GM21723 (cell line): ENCODE data around the gene ARHGAP32.
"Not testable (repeated sequence)": the region's sequence is repeated elsewhere in the genome, so short reads cannot be mapped to it uniquely, and the experiment has no call there.

Experiments
- ATAC-seq: cut with Tn5 transposase; IDR thresholded peaks from one replicate; pipeline ENCODE4 v1.9.1; 2021; ENCODE audit warnings: mild to moderate bottlenecking, moderate library complexity; ENCODE audit not compliant: unreplicated experiment

The ARHGAP32 gene

DNA sequence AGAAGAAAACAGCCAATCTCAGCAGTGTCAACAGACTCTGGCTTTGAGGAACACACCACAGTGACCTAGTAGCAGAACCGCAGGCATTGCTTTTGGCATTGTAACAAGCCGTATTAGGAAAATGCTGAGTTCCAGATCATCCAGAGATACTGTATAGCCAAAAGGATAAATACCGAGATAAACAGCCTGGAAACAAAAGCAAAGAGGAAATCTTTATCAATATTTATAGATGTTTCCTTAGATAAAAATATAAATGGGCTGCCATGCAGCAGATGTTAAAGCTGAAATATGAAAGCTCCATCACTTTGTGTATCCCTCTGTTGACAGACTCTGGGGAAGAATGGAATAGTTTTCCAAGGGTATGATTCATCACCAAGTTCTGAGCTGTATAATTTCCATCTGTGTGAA lies 150.5 kb downstream of the ARHGAP32 start:
- no peak for ATAC-seq

DNA sequence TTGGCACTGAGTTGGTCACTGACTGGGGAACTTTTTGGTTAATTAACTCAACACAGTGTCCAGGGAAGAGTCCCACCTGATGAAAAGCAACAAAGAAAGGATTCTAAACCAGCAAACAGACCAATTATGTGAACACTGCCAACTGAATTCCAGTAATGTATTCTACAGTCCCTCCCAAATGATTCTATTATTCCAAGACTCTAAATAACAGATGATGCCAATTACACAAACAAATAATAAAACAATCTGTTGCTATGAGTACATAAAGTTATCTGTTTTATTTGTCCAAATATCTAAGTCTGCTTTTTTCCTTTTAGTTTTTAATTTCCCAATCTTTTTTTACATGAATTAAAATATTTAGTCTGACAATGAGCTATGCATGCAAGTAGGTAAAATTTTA lies 151.2 kb downstream of the ARHGAP32 start:
- no peak for ATAC-seq

DNA sequence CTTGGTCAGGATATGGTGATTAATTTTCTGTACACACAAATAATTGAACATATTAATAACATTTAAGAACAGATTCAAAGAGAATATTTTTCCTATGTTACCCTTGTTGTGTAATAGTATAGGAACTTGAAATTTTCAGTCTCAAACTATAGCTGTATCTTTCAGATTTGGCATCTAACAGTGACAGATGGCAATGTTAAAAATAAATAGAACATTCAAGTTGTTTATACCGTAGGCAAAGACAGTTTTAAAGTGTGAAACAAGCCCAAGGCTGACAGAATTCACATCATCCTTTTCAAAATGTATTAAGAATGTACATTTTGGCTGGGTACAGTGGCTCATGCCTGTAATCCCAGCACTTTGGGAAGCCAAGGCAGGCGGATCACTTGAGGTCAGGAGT lies 156.9 kb downstream of the ARHGAP32 start:
- no peak for ATAC-seq

DNA sequence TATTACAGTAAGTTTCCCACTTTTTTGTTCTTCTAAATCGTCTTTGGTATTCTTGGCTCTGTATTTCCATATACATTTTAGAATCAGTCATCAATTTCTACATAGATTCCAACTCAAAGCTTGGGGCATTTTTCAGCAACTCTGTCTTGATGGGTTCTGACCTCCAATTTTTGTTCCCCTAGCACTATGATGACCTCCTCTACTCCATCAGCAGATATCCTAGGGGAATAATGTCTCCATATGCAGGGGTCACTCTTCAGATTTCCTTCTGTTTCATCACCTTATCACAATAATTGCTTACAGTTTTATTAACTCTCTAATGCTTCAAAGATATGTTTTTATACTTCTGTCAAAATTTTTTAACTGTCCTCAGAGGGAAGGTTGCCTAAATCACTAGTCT lies 158.1 kb downstream of the ARHGAP32 start:
- no peak for ATAC-seq

DNA sequence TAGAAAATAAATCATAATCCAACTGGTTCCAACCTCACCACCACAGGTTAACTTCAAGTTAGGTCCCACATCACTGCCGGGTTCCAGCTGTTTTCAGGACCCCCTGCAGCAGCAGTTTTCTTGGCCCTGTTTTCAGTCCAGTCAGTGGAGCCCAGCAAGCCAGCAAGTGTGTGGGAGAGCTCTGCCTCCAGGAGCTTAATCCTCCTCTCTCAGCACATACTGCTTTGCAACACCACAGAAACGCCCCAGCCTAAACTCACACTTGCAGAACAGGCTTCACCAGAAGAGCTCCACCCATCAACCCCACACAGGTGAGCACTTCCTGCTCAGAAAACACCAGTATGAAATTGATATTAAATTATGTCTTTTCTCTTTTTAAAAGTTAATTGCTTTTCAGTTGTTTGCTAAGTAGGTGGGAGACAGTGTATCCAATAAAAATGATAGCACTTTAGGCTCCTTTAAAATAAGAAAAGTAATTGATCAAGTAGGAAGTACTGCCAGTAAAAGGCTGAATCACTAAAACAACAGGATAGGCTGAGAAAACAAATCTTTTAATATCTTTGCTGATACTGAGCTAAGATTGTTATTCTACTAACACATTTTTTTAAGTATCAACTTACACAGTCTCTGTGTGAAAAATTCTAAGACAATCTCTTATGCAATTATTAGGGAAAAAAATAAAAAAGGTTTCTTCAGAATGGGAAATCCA lies 168.0 kb downstream of the ARHGAP32 start:
- ATAC-seq: no peak

DNA sequence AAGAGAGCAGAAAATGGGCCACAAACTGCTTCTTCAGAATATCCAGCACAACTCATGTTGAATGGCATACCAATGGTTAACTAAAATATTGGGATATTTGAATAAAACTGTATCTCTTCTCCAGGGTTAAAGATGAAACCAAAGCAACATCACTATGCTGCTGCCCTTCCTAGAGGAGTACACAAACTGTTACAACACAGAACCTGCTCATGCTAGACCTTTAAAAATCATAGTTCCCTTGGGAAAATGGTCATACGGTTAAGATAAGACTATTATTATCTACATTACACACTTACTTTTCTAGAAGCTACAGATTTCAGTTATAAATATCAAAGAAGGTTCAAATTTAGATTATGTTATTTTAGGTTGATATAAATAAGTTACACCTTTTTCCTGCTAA lies 170.8 kb downstream of the ARHGAP32 start:
- ATAC-seq: no peak

DNA sequence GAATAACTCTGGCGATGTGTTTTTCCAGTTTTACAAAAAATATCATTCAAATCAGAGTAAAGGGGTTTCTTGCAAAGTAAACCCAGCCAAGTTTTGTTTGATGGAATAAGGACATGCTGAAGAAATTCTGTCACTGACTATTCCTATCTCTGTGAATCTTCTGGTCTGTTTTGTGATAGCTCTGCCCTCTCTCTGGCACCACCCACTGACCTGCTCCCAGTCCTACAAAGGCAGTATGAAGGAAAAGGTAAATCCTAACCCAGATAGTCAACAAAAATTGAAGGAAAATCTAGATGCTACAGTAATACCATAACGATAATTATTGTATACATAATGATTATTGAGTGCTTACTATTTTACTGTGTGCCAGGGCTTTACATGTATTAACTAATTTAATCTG lies 173.1 kb downstream of the ARHGAP32 start:
- no peak for ATAC-seq

DNA sequence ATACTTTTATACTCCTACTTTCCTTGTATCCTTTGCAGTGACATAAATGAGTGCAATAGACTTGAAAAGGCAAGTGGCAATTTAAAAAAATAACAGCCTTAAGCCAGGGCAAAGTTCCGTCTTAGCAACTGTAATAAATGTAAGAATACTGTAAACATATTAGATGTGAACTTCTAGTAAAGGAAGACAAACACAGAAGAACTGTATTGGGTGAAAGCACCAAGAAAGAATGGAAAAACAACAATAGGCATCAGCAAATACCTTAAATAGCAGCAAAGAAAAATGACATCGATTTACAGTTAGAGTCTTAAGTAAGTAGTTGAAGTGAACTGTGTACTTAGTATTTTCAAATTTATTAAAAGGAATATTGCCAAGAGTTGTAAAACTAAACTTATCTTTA lies 174.0 kb downstream of the ARHGAP32 start:
- ATAC-seq: no peak

DNA sequence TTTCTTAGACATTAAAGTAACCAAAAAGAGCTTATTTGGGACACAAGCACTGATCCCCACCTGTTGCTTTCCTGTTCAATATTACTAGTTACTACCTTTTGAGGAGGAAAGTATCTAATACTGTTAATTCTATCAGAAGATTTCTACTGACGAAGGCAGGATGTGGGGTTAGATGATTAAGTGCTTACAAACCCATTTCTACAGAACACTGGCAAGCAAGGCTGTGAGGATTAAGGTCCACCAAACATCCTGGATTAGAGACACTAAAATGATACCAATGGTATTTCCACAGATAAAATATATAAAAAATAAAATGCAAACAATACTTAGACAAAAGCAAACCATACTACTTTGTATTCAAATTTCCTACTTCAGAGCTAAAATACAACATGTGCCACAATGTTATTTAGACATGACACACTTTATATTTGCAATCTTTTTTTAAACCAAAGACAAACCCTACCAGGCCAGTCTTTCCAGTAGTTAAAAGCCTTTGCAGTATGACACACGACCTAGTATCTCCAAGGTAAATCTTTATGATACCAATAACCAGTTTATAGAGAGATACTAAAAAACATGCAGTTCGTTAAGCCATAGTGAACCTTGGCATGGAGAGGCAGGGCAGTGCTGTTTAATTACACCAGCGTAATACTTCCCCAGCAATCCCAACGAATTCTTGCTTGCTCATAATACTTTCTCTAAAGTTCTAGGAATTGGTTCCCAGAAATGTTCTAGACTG lies 178.2 kb downstream of the ARHGAP32 start:
- ATAC-seq: no peak

DNA sequence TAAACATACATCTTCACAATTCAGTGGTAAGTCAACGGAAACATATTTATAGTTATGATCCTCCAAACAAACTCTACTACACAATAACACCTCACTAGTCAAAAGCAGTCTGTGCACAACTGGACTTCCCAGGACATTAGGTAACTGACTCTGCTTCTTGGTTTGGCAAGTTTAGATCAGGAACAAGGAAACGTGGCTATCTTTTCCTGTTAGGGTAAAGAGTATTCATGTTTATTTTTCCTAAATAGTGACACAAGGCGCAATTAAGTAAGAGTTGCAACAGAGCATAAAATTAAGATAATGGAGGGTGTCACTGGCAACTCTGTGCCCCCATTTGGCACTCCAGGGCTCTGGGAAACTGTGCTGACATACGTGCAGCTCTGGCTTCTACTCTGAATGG lies 179.2 kb downstream of the ARHGAP32 start:
- ATAC-seq: no peak

DNA sequence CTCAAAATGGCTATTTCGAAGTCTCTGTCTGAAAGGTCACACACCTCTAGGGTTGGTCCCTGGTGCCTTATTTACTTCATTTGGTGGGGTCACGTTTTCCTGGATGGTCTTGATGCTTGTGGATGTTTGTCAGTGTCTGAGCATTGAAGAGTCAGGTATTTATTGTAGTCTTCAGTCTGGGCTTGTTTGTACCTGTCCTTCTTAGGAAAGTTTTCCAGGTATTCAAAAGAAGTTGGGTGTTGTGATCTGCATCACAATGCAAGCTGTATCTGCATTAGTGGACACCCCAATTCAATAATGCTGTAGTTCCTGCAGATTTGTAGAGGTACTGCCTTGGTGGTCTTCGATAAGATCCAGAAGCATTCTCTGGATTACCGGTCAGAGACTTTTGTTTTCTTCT lies 186.0 kb downstream of the ARHGAP32 start:
- ATAC-seq: no peak

DNA sequence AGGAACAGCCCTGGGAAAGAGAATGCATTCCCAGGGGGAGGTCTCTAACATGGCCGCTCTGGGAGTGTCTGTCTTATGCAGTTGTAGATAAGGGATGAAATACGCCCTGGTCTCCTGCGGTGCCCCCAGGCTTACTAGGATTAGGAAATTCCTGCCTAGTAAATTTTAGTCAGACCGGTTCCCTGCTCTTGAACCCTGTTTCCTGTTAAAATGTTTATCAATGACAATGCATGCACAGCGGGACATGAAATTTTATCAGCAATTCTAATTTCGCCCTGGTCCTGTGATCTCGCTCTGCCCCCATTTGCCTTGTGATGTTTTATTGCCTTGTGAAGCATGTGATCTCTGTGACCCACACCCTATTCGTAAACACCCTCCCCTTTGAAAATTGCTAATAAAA lies 193.0 kb downstream of the ARHGAP32 start:
- ATAC-seq: not testable (repeated sequence)

DNA sequence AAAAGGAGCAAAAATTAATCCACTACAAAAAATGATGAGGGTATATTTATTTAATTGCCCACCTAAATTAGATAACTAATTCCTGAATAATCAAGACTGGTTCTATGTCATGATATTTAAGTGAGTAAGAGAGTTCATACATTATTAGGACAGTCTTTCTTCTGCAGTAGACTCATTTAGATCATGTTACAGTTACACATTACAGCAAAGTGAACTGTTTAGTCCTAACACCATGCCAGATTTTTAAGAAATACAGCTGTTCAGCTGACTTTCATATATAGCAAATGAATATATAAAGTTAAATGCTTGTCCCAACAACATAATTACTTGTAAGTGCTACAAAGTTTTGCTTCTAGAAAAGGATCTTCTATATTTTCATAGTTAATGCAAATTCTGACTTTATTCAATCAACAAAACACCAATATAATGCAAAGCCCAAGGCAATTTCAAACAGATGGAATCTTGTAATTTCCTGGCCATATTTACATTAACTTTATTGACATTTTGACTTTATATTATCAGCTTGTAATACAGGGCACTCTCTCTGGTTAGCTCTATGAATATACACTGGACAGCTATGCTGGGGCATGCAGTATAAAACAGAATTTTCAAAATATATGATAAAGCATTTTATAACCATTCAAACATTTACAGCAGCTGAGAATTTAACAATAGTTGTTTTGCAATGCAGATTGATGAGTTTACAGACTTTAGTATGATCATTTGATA lies 203.7 kb downstream of the ARHGAP32 start:
- no peak for ATAC-seq

DNA sequence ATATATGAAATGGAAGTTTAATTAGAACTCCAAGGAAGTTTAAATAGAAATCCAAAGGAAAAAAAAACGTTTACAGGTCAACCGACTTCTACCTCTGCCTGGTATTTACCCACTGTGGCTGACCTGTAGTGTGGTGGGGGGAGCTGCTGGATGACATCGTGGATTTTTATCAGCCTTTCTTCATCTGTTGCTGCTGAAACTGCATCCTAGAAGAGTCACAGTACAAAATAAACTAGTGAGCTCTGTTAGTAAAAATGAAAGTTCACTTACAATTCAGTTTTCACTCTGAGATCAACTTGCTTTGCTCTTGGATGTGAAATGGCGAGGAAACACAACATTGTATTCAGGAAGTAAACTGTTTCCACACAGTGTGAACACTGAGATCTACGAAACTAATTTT lies 206.2 kb downstream of the ARHGAP32 start:
- ATAC-seq: no peak

DNA sequence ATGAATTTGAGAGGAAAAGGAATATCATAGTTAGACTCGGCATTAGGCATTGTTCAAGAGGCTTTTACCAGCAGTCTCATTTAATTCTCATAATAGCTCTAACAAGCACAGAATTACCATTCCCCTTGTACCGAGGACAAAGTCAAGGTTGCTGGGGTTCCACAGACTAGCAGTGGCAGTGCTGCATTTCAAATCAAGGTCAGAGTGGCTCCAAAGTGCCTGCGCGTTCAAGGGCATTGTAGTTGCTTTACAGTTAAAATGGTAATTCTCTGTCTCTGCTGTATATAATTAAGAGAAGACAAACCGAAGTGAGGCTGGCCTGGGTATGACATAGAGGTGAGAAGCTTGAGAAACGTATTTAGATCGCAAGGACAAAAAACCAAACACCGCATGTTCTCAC lies 209.1 kb downstream of the ARHGAP32 start:
- no peak for ATAC-seq

DNA sequence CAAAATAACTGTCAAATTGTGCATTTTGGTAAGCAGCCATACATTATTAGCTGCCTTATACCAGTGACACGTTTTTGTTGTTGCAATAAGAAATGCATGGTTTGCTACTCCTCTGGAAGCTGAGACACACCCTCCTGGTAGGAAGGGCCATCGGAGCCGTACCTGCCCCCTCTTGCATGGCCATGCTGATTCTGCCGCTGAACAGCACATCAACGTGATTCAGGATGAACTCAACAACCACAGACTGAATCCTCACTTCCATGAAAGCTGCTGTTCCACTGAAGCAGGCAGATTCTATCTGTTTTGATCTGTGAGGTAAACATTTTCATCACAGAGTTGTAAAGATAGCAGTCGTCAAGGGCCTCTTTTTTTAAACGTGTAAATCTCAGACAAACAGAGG lies 210.9 kb downstream of the ARHGAP32 start:
- ATAC-seq: no peak

DNA sequence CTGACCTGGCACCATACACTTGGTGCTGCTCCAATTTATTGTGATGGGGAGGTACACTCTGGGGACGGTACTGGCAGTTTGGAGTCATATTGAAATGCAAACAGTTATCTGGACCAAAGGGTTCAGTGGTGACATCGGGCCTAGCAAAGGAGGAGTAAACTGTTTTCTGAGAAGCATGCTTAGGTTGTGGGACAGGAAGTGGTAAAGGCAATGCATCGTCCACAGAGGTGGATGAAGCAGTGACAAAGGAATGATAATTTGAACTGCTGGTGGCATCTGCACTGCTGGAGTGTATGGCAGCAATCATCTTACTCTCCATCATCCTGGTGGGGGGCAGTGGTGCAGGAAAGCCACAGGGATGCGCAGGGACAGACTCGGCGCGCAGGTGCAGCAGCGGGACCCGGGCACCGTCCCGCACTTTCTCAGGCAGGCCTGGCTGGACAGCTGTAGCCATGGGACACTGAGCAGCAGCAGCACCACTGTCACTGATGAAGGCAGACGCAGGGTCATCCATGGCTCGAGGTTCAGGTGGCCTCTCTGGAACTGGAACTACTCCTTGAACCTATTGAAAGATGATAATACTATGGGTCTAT lies 221.4 kb downstream of the ARHGAP32 start:
- ATAC-seq: no peak

DNA sequence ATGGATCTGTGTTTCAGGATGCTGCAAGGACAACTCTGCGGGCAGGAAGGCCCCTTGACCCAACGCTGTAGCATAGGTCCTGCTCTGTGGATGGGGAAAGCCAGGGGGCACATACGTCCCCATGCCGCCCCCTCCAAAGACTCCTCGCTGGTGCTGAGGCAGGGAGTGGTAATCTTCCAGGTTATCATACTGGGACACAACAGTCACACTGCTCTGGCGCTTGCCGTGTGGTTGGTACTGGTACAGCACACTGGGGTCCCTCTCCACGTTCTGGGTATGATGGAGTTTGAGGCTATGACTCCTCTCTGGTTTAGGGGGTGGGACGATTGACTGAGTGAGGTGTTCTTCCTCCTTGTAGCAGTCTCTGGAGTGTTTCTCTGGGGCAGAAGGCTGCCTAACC lies 223.2 kb downstream of the ARHGAP32 start:
- ATAC-seq: no peak

DNA sequence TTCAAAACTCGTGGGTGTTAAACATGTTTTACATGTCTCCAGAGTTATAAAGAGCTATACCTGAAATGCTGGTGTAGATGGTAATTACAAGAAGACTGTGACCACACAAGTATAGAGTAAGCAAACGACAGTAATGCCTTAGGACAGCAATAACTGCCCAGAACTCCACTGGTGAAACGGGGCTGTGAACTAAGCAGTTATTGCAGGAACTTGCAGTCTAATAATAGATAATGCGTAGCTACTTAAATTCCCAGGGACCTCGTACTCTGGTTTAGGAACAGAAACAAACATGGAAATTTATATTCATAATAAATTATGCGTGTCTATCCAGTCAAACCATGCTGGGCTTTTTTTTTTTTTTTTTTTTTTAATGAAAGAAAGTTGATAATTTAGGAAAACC lies 224.5 kb downstream of the ARHGAP32 start:
- ATAC-seq: no peak

DNA sequence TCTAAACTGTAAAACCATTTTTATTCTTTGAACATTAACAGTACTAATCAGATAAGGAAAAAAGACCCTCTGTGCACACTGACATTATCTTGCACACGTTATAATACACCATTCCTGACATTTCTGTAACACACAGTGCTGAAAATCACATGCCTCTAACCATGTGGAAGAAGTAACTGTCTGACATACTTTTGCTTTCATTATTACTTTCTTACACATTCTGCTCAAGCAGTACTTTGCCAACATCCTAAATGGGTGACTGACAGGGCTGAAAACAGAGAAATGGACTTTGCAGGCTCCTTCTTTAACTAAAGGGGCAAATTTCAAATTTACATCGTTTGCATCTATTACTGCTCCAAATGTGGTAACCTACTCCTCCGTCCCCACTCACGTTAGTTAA lies 226.6 kb downstream of the ARHGAP32 start:
- peak; percentile 98 for ATAC-seq

DNA sequence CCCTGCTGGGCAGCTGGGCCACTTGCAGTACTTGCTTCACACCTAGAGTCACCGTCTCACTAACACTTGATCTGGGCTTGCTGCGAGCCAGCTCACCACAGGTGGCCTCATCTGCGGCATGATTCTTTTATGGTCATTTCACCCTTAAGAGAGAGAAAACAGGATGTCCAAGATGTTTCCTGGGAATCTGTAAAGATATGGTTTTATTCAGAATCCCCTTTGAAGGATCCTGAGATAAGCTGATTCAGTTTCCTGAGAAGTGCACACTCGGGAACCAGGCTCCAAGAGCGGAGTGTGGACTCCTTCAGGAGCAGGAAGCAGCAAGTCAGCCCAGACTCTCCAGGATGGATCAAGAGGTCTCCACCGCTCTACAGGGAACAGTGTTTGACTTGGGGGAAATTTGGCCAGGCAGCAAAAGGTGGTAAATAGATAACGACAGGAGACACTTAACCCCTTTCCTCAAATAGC lies 227.6 kb downstream of the ARHGAP32 start:
- no peak for ATAC-seq
